UCSD-AML1 (cell line): ENCODE results near the gene TUBA8.
"Not testable (repeated sequence)": the region's sequence is repeated elsewhere in the genome, so short reads cannot be mapped to it uniquely, and the experiment has no call there.

ENCODE experiments used
- DNase-seq: peaks from one replicate; lab custom pipeline; 2025; ENCODE audit not compliant: unreplicated experiment; lab: John Stamatoyannopoulos, UW

TUBA8 gene

GRCh38 chr22:18110194-18110953 lies at the start of gene TUBA8:
Gene TUBA8 (plus strand): TSS chr22:18110809. CDS start chr22:18110866, 57 bp downstream.
- DNase-seq: no peak

- no peak for DNase-seq
Measured at GRCh38 chr22:18062421-18062820, 48.2 kb upstream of the TUBA8 start.

GRCh38 chr22:18063306-18063705 lies 47.3 kb upstream of the TUBA8 start:
- DNase-seq: no peak

- DNase-seq: not testable (repeated sequence)
Measured at GRCh38 chr22:18063715-18064114, 46.9 kb upstream of the TUBA8 start.

GRCh38 chr22:18064636-18065035 lies 46.0 kb upstream of the TUBA8 start:
- no peak for DNase-seq

- no peak for DNase-seq
Measured at GRCh38 chr22:18065256-18065655, 45.4 kb upstream of the TUBA8 start.

- no peak for DNase-seq
Measured at GRCh38 chr22:18066181-18066859, 44.3 kb upstream of the TUBA8 start.

GRCh38 chr22:18067121-18067520 lies 43.5 kb upstream of the TUBA8 start:
- no peak for DNase-seq

- no peak for DNase-seq
Measured at GRCh38 chr22:18067548-18068341, 42.9 kb upstream of the TUBA8 start.

- DNase-seq: no peak
Measured at GRCh38 chr22:18068381-18068988, 42.1 kb upstream of the TUBA8 start.

GRCh38 chr22:18069041-18069440 lies 41.6 kb upstream of the TUBA8 start:
- DNase-seq: no peak

- DNase-seq: no peak
Measured at GRCh38 chr22:18070041-18070440, 40.6 kb upstream of the TUBA8 start.

GRCh38 chr22:18070556-18071306 lies 39.9 kb upstream of the TUBA8 start:
- no peak for DNase-seq

GRCh38 chr22:18071307-18071967 lies 39.2 kb upstream of the TUBA8 start:
- DNase-seq: not testable (repeated sequence)

- DNase-seq: no peak
Measured at GRCh38 chr22:18071968-18072310, 38.7 kb upstream of the TUBA8 start.

GRCh38 chr22:18073467-18073866 lies 37.1 kb upstream of the TUBA8 start:
- no peak for DNase-seq

- DNase-seq: not testable (repeated sequence)
Measured at GRCh38 chr22:18073927-18074326, 36.7 kb upstream of the TUBA8 start.

GRCh38 chr22:18075101-18075719 lies 35.4 kb upstream of the TUBA8 start:
- no peak for DNase-seq

- DNase-seq: peak; percentile 42
Measured at GRCh38 chr22:18075720-18076497, 34.7 kb upstream of the TUBA8 start.
